IMR-90 (cell line): ENCODE measurements around the gene CYP4F8. TPM values are rescaled to one million over a fixed set of nuclear protein-coding genes. Genes with fewer than 3 reads are reported as not detected.

Experiments used
- microRNA-seq, 2 experiments: library from miRNA; stranded (forward) in 1 of 2; unstranded in 1 of 2; fragments of 10-50 nt in 1 of 2; fragments of <30 nt in 1 of 2; gene quantifications in 1 of 2; microRNA quantifications in 1 of 2; one replicate each; pipeline versions ENCODE3 to v1.1.0; 2013 to 2020; ENCODE audit not compliant: insufficient read depth in 1 of 2, insufficient read length in 1 of 2, unreplicated experiment in 1 of 2
- polyA plus RNA-seq, 3 experiments: library from polyadenylated mRNA; depleted of rRNA; stranded (reverse); fragments of >200 nt; gene quantifications; 2 replicates each; pipeline ENCODE4 v1.2.3, GENCODE V29; 2012; ENCODE audit warnings: low replicate concordance in 1 of 3
- small RNA-seq, 5 experiments: library from RNA; depleted of rRNA; stranded (forward); fragments of <200 nt; gene quantifications; one replicate each; pipeline ENCODE3, GENCODE V24; 2012
- total RNA-seq: library from RNA; depleted of rRNA; stranded (reverse); fragments of >200 nt; gene quantifications from 2 replicates; pipeline ENCODE4 v1.2.3, GENCODE V29; 2012; rRNA removed

The CYP4F8 gene
- total and polyA plus RNA-seq, 2 of the 4 experiments (the other 2 are of a cell fraction), result not detected

Small RNAs within 50 kb of the gene (microRNA-seq; reads per million reads assigned to microRNA genes)
- not detected for gene AD000091.1 (ENCODE audit: insufficient read depth, insufficient read length)

Small RNAs within 50 kb of the gene (small RNA-seq; reads per million reads assigned to genes)
- 0 reads per million in 5 experiments for gene AD000091.1

Other genes with a start within 250 kb of the CYP4F8 start
- gene AKAP8, start 235.4 kb upstream of the CYP4F8 start, total RNA-seq, result 12.2 and 16.9 TPM in 2 replicates
- 13.4 and 14.8 TPM in 2 replicates for gene AKAP8, start 235.4 kb upstream of the CYP4F8 start, polyA plus RNA-seq (2012; rRNA removed)
- gene AKAP8L, start 196.2 kb upstream of the CYP4F8 start, total RNA-seq, result 40.8 and 44.6 TPM in 2 replicates
- 41.0 and 43.1 TPM in 2 replicates for gene AKAP8L, start 196.2 kb upstream of the CYP4F8 start, polyA plus RNA-seq (2012; rRNA removed)
- gene WIZ, start 165.3 kb upstream of the CYP4F8 start, total RNA-seq, result 0.90 and 1.1 TPM in 2 replicates
- gene WIZ, start 165.3 kb upstream of the CYP4F8 start, polyA plus RNA-seq (2012; rRNA removed), result 27.1 and 31.6 TPM in 2 replicates
- gene RASAL3, start 150.7 kb upstream of the CYP4F8 start, total RNA-seq, result not detected in 2 replicates
- 0.07 TPM in 1 of 2 replicates, not detected in the other for gene RASAL3, start 150.7 kb upstream of the CYP4F8 start, polyA plus RNA-seq (2012; rRNA removed)
- gene PGLYRP2, start 135.7 kb upstream of the CYP4F8 start, total RNA-seq, result not detected in 2 replicates
- gene PGLYRP2, start 135.7 kb upstream of the CYP4F8 start, polyA plus RNA-seq (2012; rRNA removed), result not detected in 2 replicates
- gene CYP4F22, start 106.7 kb upstream of the CYP4F8 start, total RNA-seq, result not detected in 2 replicates
- gene CYP4F22, start 106.7 kb upstream of the CYP4F8 start, polyA plus RNA-seq (2012; rRNA removed), result not detected in 2 replicates
- not detected in 2 replicates for gene CYP4F3, start 25.7 kb downstream of the CYP4F8 start, total RNA-seq
- gene CYP4F3, start 25.7 kb downstream of the CYP4F8 start, polyA plus RNA-seq (2012; rRNA removed), result not detected in 2 replicates
- gene CYP4F12, start 57.9 kb downstream of the CYP4F8 start, total RNA-seq, result not detected in 2 replicates
- gene CYP4F12, start 57.9 kb downstream of the CYP4F8 start, polyA plus RNA-seq (2012; rRNA removed), result not detected in 2 replicates
- not detected in 2 replicates for gene OR10H2, start 112.8 kb downstream of the CYP4F8 start, total RNA-seq
- gene OR10H2, start 112.8 kb downstream of the CYP4F8 start, polyA plus RNA-seq (2012; rRNA removed), result not detected in 2 replicates
- gene OR10H3, start 122.8 kb downstream of the CYP4F8 start, total RNA-seq, result not detected in 2 replicates
- not detected in 2 replicates for gene OR10H3, start 122.8 kb downstream of the CYP4F8 start, polyA plus RNA-seq (2012; rRNA removed)
- gene OR10H5, start 172.4 kb downstream of the CYP4F8 start, total RNA-seq, result not detected in 2 replicates
- gene OR10H5, start 172.4 kb downstream of the CYP4F8 start, polyA plus RNA-seq (2012; rRNA removed), result not detected in 2 replicates
- gene OR10H1, start 200.4 kb downstream of the CYP4F8 start, total RNA-seq, result not detected in 2 replicates
- gene OR10H1, start 200.4 kb downstream of the CYP4F8 start, polyA plus RNA-seq (2012; rRNA removed), result not detected in 2 replicates